GM08714 (cell line): ENCODE measurements around the gene POU2AF1.

ENCODE experiments used
- H3K4me3 ChIP-seq: fragments of 200-500 bp; sonication (Bioruptor generic); 2 replicates; pipeline ENCODE4 v1.5.1; 2014; ENCODE audit warnings: mild to moderate bottlenecking, low read length, inconsistent platforms
- ZNF274 ChIP-seq: IDR thresholded peaks from 2 replicates; pipeline ENCODE4 v1.6.1; 2012; ENCODE audit warnings: mild to moderate bottlenecking, low read depth, low read length

POU2AF1 gene

DNA sequence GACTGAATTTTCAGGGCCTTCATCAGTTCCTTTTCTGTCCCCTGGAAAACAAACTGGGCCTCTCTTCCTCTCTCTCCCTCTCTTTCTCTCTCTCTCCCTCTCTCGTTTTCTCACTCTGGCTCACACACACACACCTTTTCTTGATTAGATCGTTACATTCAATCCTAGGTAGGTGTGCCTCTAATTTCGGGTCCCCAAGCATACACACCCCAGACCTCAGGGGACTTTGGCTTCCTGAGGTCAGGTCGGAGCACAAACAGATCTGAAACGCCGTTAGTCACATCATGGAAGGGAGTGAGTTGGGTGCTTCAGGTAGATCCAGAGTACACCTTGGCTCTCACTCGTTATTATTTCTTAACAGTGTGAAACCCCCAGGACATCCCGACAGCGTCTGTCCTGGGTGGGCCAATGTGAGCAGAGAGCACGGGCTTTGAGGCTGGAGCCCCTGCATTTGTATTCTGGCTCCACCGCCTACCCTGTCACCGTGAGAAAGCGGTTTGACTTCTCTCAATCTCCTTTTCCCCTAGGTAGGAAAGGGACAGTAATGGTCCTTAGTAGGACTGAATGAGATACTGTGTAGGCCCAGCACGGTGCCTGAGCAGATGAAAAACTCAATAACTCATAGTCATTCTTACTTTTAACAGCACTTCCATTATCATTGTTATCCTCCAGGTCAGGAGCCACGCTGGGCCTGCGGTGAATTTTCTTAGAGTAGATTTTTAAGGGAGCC is 37.3 kb upstream of the POU2AF1 start:
- no peak for TF ChIP-seq ZNF274
- peak overlapping the region; percentile 7; the same call in 1 of the 2 replicates for H3K4me3 ChIP-seq

DNA sequence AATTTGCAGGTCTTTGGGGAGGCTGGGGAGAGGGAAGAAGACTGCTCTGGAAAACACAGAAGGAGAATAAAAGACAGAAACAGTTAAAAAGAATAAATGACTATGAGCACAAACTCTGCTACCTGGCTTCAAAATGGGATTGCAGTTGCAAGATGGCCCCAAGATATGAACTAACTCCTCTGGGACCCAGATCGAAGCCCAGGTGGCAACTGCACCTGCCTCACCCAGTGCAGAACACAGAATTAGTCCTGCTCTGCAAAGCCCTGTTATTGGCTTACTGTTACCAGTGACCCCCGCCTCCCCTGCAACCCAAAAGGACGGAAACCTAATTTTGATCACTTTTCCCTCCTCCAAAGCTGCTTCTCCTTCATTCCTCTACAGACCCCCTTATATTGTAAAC is 35.9 kb upstream of the POU2AF1 start:
- TF ChIP-seq ZNF274 = no peak
- peak overlapping the region; percentile 8; the same call in 1 of the 2 replicates for H3K4me3 ChIP-seq

DNA sequence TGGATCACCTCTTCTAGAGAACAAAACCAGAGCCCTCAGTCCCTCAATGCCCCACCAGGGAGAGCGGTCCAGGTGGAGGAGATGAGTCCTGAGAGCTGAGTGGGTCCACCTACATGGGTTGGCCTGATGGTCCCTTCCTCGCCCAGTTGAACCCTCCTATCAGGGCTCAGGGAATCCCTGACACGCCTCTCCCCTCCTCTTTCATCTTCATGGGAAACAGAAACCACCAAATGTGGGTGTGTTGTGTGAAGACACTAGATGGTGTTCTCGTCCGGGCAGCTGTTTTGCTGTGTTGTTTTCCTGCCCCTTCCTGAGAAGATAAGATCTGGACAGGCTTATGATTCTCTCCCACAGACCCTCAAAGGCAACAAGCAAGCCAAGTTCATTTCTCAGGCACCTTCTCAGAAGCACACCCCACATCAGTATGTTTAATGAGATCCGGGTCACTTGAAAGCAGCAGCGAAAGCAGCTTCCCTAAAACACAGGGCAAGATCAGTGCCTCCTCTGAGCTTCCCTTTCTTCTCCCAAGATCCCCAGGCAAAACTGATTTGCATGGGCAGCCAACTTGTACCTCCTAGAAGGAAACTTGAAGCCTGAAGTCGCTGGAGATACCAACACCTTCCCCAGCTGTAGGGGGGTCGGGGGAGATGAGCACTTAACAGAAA is 35.3 kb upstream of the POU2AF1 start:
- H3K4me3 ChIP-seq = peak overlapping the region; percentile 8; the same call in 1 of the 2 replicates
- no peak for TF ChIP-seq ZNF274

DNA sequence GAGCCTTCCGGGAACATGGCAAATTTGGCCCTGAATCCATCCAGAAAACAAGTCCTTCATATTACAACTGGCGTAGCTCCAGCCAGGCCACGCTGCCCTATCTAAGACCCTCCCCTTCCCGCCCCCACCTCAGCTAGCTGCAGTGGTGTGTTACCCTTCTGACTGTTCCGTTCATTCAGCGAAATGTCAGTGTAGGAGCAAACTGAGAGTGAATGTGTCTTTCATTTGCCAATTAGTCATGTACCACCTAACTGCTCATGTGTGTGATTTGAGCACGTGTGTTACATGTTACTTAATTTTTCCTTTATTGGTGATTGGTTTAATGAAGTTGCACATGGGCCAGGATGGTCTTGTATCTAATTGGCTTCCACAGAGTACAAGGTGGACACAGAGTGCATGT is 34.8 kb upstream of the POU2AF1 start:
- H3K4me3 ChIP-seq = no peak overlapping the region
- TF ChIP-seq ZNF274 = no peak

DNA sequence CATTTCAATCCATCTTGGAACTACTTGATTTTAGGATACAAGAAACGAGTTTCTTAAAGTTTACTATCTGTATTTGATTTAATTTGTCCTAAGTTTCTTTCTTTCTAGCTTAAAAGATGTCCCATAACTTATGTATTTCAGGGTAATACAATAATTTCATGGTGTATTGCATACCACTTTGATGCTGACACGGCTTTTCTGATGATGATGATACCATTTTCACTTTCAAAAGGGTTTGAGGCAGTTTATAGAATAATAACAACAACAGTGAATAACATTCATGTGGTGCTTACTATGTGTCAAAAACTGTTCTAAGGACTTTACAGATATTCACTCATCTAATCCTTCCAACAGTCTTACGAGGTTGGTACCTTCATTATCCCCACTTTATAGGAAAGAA is 33.2 kb upstream of the POU2AF1 start:
- H3K4me3 ChIP-seq = no peak overlapping the region
- TF ChIP-seq ZNF274 = no peak

DNA sequence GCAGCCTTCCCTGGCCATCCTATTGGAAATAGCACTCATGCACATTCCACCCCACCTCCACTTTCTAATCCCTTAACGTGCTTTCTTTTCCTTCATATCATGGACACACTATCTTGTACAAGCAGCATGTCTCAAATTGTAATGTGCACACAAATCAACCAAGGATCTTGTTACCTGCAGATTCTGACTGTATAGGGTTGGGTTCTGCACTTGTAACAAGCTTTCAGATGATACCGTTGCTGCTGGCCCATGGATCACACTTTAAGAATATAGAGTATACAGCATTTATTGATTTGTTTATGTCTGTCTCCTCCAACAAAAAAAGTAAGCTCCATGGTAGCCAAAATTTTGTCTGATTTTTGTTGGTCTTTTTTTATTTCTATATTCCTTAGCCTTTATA is 32.4 kb upstream of the POU2AF1 start:
- no peak for TF ChIP-seq ZNF274
- no peak overlapping the region for H3K4me3 ChIP-seq

DNA sequence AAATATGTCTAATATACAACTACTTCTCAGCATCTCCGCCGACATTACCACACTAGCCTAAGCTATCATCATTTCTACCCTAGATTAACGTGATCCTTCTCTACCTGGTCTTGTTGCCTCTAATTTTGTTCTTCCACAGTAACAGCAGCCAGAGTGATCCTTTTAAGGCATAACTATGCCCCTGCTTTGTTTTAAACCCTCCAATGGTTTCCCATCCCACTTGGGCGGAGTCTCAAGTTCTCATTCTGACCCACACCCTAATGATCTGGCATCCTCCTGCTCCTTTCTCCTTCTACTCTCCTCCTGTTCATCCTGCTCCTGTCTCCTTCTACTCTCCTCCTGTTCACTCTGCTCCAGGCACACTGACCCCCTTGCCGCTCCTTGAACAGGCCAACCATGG is 31.9 kb upstream of the POU2AF1 start:
- H3K4me3 ChIP-seq = no peak overlapping the region
- TF ChIP-seq ZNF274 = no peak

DNA sequence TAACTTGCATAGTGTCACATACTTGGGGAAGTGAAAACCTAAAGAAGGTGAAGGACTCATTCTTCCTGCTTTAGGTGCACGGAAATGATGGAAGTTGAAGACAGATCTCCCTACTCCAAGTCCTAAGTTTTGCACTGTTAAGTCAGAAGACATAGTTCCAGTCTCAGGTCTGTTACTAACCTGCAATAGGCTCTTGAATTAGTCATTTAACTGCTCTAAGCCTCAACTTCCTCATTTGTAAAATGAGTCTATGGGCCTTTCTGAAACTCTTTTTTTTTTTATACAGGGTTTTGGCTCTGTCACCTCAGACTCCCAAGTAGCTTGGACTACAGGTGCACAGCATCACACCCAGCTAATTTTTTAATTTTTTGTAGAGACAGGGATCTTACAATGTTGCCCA is 30.8 kb upstream of the POU2AF1 start:
- no peak overlapping the region for H3K4me3 ChIP-seq
- no peak for TF ChIP-seq ZNF274

DNA sequence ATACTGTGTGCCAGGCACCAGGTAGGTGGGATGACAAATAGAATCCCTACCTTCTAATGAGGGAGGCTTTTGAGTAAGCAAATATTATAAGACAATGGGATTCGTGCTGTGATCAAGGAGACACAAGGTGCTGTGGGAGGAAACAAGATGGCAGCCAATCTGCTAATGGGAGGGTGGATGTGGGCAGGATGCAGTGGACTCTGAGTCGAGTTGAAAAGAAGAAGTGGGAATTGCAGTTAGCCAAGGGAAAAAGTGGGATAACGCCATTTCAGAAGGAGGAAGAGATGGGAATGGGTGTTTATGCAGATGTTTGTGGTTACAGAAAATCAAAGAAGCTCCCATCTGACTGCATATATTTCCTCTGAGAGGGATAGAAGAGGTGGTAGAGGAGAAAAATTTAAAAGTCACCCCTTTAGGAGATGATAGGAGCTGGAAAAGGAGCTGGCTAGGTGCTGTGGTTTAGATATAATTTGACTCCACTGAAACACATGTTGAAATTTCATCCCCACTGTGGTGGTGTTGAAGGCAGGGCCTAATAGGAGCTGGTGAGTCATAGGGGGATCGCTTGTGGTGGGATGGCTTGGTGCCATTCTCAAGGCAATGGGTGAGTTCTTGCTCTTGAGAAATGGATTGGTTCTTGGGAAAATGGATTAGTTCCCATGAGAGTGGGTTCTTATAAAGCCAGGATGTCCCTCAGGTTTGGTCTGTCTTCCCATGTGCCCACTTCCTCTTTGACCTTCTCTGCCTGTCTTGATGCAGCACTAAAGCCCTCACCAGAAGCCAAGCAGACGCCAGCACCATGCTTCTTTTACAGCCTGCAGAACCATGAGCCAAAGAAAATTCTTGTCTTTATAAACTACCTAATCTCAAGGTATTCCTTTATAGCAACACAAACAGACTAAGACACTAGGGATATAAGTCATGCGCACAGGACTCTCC is 30.0 kb upstream of the POU2AF1 start:
- H3K4me3 ChIP-seq = no peak overlapping the region; the same call in 1 of the 2 replicates
- TF ChIP-seq ZNF274 = no peak

DNA sequence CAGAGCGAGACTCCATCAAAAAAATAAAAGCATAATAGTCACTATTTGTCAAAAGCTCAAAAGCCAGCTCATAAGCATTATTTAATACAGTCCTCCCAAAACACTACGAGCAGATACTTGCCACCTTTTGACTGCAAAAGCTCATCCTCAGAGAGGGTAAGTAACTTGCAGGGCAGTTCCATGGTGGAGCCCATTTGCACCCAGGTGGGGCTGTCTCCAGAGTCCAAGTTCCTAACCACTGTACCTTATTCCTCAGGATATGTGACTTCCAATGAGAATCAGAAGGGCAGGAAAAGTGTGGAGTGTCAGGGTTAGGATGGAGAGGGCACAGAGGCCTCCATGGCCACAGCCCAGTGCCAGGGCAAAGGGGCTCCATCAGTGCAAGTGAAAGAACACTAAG is 28.6 kb upstream of the POU2AF1 start:
- no peak overlapping the region for H3K4me3 ChIP-seq
- no peak for TF ChIP-seq ZNF274

DNA sequence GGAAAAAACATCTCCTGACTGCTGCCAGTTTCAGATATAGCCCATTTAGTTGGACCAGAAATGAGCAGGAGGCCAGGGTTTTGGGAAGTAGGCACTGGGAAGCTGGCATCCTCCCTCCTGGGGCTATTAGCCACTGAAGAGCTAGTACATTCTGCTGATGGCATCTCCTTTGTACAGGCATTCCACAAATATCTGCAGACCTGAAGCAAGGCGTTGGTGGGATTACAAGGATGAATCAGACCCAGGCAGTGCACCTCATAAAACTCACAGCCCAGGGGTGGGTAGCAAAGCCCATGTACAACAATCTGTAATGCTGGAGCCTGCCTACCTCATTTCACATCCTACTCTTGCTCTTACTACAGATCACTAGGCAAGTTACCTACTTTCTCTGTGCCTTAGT is 27.5 kb upstream of the POU2AF1 start:
- TF ChIP-seq ZNF274 = no peak

DNA sequence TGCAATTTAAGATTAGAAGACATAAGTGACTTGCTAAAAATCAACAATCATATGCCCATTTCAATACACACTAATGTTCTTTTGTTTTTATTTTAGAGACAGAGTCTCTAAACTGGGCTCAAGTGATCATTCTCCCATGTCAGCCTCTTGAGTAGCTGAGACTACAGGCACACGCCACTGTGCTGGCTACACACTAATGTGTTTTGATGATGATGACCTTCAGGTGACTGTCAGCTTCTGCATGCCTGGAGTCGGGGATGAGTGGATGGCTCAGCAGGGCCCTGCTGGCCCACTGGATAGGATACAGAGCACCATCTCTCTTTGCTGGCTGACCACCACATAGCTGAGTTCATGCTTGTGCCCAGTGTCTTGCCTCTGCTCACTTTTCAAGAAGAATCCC is 27.0 kb upstream of the POU2AF1 start:
- no peak overlapping the region for H3K4me3 ChIP-seq
- TF ChIP-seq ZNF274 = no peak

More for the DNA sequence above, 27.5 kb upstream of the POU2AF1 start:
- no peak overlapping the region for H3K4me3 ChIP-seq

DNA sequence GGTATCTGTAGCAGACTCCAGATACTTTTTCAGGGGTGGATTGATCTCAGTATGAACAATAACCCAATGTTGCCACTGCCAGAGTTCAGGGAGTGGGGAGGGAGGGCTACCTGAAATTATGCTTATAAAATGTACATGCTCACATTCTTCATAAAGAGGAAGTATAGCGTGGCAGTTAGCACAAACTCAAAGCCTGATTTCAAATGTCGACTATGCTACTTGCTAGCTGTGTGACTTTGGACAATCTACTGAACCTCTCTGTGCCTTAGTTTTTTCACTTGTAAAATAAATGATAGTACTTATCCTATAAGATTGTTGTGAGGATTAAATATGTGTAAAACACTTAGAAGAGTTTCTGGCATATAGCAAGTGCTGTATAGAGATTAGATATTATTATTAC is 26.5 kb upstream of the POU2AF1 start:
- TF ChIP-seq ZNF274 = no peak
- H3K4me3 ChIP-seq = no peak overlapping the region

DNA sequence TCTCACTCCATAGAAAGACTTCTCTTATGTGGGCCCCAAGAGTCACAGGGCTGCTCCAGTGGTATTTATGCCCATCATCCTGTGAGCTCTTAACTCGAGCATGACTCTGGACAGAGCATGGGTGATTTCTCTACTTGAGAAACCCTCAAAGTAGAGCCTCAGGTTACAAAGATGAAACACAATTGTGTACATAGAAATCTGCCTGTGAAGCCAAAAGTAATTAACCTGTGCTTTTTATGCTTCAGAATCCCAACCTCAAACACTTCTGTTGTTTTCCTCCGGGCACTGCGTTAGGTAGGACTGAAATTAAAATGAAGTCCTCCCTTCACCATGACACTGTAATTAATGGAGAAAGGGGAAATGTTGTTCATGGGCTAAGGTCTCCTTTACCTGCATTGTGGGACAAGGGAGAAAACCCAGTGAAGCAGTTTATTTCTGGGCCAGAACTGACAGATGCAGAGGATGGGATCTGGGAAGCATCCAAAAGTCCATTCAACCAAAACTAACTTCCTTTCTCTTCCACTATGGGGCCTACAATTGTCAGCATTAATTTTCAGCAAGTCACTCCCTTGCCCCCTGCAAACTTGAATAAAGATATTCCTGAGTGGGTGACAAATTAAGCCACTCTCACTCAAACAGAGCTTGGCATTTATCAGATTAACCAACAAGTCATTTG is 24.1 kb upstream of the POU2AF1 start:
- H3K4me3 ChIP-seq = no peak overlapping the region
- TF ChIP-seq ZNF274 = no peak
